ENCODE measurements around the gene BIRC2.

The BIRC2 gene

GRCh38 chr11:102316346-102316904 is 30.6 kb upstream of the BIRC2 start:
- Histone ChIP-seq H3K4me1 (ENCODE audit: insufficient read depth, low read length) (no peaks in the 10 kb centered on the region), H3K27me3 (ENCODE audit: insufficient read depth, low read length) (peaks cover 4% of the 10 kb centered on the region), H2AFZ (ENCODE audit: low read depth, low read length) (no peak overlapping the region), H3K9me3 (ENCODE audit: low read length) (no peaks in the 10 kb centered on the region), H3K36me3 (ENCODE audit: insufficient read depth, low read length) (no peaks in the 10 kb centered on the region), H3K4me3 (ENCODE audit: low read length) (no peak overlapping the region)

GRCh38 chr11:102317099-102317767 is 29.8 kb upstream of the BIRC2 start, which contains the start of gene BIRC3:
Gene BIRC3 (plus strand): TSS chr11:102317484. CDS start chr11:102324510, 7,026 bp downstream.
- Histone ChIP-seq H3K36me3 (ENCODE audit: insufficient read depth, low read length) (no peaks in the 10 kb centered on the region), H3K4me1 (ENCODE audit: insufficient read depth, low read length) (no peaks in the 10 kb centered on the region)

DNA sequence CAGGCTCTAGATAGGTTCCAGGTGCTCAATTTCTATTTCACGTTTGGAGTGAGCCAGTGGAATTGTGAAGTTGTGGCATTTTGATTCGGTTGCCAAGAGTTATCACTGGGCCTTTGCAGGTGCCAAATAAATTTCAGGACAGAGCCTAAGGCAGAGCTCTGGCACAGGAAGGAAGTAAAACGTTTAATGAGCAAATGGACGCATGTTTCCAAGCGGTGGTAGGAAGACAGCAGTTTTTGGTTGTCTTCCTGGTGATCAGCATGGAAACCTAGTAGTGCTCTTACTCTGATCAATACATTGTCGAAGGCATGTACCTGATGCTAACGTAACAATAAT is 29.3 kb upstream of the BIRC2 start:
- no peaks in the 10 kb centered on the region for H3K9me3 ChIP-seq (ENCODE audit: low read length)
- no peak overlapping the region for H2AFZ ChIP-seq (ENCODE audit: low read depth, low read length)
- peaks cover 4% of the 10 kb centered on the region for H3K27me3 ChIP-seq (ENCODE audit: insufficient read depth, low read length)
- H3K4me1 ChIP-seq (ENCODE audit: insufficient read depth, low read length): no peaks in the 10 kb centered on the region
- H3K4me3 ChIP-seq (ENCODE audit: low read length): no peak overlapping the region
- H3K36me3 ChIP-seq (ENCODE audit: insufficient read depth, low read length): no peaks in the 10 kb centered on the region

More at GRCh38 chr11:102317099-102317767, 29.8 kb upstream of the BIRC2 start, which contains the start of gene BIRC3:
- Histone ChIP-seq H3K9me3 (ENCODE audit: low read length) (no peaks in the 10 kb centered on the region), H2AFZ (ENCODE audit: low read depth, low read length) (no peak within 1 kb of the TSS), H3K4me3 (ENCODE audit: low read length) (no peak within 1 kb of the TSS), H3K27me3 (ENCODE audit: insufficient read depth, low read length) (peaks cover 4% of the 10 kb centered on the region)

DNA sequence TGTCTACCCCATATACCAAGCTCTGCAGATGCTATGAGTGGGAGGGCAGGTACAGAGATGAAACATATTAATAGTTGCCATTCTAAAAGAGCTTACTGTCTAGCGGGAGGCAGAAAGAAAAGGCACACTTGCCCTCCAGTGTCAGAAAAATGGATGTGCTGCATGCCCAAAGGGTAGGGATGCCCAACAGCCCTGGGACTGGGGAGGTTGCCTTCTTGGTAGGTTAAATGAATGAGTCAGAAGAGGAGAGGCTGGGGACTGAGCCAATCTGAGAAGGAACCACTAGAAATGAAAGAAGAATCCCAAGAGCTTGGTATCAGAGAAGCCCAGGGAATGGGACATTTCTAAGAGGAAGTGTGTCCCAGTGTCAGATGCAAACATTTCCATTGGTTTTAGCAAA is 28.5 kb upstream of the BIRC2 start:
- no peak overlapping the region for H2AFZ ChIP-seq (ENCODE audit: low read depth, low read length)
- H3K27me3 ChIP-seq (ENCODE audit: insufficient read depth, low read length): peaks cover 4% of the 10 kb centered on the region
- H3K9me3 ChIP-seq (ENCODE audit: low read length): no peaks in the 10 kb centered on the region
- no peaks in the 10 kb centered on the region for H3K36me3 ChIP-seq (ENCODE audit: insufficient read depth, low read length)
- H3K4me3 ChIP-seq (ENCODE audit: low read length): no peak overlapping the region
- no peaks in the 10 kb centered on the region for H3K4me1 ChIP-seq (ENCODE audit: insufficient read depth, low read length)

GRCh38 chr11:102319544-102319943 is 27.5 kb upstream of the BIRC2 start:
- Histone ChIP-seq H3K4me3 (ENCODE audit: low read length) (no peak overlapping the region), H3K4me1 (ENCODE audit: insufficient read depth, low read length) (no peaks in the 10 kb centered on the region), H3K36me3 (ENCODE audit: insufficient read depth, low read length) (no peaks in the 10 kb centered on the region), H3K9me3 (ENCODE audit: low read length) (no peaks in the 10 kb centered on the region), H2AFZ (ENCODE audit: low read depth, low read length) (no peak overlapping the region), H3K27me3 (ENCODE audit: insufficient read depth, low read length) (peaks cover 4% of the 10 kb centered on the region)

GRCh38 chr11:102320188-102320587 is 26.8 kb upstream of the BIRC2 start:
- Histone ChIP-seq H3K4me1 (ENCODE audit: insufficient read depth, low read length) (no peaks in the 10 kb centered on the region), H2AFZ (ENCODE audit: low read depth, low read length) (no peak overlapping the region), H3K4me3 (ENCODE audit: low read length) (no peak overlapping the region), H3K36me3 (ENCODE audit: insufficient read depth, low read length) (no peaks in the 10 kb centered on the region), H3K27me3 (ENCODE audit: insufficient read depth, low read length) (peaks cover 4% of the 10 kb centered on the region), H3K9me3 (ENCODE audit: low read length) (no peaks in the 10 kb centered on the region)

- Histone ChIP-seq H3K4me3 (ENCODE audit: low read length) (no peak overlapping the region), H2AFZ (ENCODE audit: low read depth, low read length) (no peak overlapping the region)
Observed at GRCh38 chr11:102320679-102321078, 26.3 kb upstream of the BIRC2 start.

GRCh38 chr11:102322560-102322959 is 24.5 kb upstream of the BIRC2 start:
- Histone ChIP-seq H3K4me1 (ENCODE audit: insufficient read depth, low read length) (no peaks in the 10 kb centered on the region), H3K4me3 (ENCODE audit: low read length) (no peak overlapping the region), H3K36me3 (ENCODE audit: insufficient read depth, low read length) (no peaks in the 10 kb centered on the region), H3K27me3 (ENCODE audit: insufficient read depth, low read length) (no peaks in the 10 kb centered on the region), H2AFZ (ENCODE audit: low read depth, low read length) (no peak overlapping the region), H3K9me3 (ENCODE audit: low read length) (no peaks in the 10 kb centered on the region)

More at GRCh38 chr11:102320679-102321078, 26.3 kb upstream of the BIRC2 start:
- peaks cover 4% of the 10 kb centered on the region for H3K27me3 ChIP-seq (ENCODE audit: insufficient read depth, low read length)
- no peaks in the 10 kb centered on the region for H3K9me3 ChIP-seq (ENCODE audit: low read length)
- H3K4me1 ChIP-seq (ENCODE audit: insufficient read depth, low read length): no peaks in the 10 kb centered on the region
- H3K36me3 ChIP-seq (ENCODE audit: insufficient read depth, low read length): no peaks in the 10 kb centered on the region

DNA sequence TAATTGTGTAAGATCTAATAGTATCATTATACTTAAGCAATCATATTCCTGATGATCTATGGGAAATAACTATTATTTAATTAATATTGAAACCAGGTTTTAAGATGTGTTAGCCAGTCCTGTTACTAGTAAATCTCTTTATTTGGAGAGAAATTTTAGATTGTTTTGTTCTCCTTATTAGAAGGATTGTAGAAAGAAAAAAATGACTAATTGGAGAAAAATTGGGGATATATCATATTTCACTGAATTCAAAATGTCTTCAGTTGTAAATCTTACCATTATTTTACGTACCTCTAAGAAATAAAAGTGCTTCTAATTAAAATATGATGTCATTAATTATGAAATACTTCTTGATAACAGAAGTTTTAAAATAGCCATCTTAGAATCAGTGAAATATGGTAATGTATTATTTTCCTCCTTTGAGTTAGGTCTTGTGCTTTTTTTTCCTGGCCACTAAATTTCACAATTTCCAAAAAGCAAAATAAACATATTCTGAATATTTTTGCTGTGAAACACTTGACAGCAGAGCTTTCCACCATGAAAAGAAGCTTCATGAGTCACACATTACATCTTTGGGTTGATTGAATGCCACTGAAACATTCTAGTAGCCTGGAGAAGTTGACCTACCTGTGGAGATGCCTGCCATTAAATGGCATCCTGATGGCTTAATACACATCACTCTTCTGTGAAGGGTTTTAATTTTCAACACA is 23.3 kb upstream of the BIRC2 start:
- no peaks in the 10 kb centered on the region for H3K4me1 ChIP-seq (ENCODE audit: insufficient read depth, low read length)
- no peaks in the 10 kb centered on the region for H3K36me3 ChIP-seq (ENCODE audit: insufficient read depth, low read length)
- no peak overlapping the region for H2AFZ ChIP-seq (ENCODE audit: low read depth, low read length)
- no peaks in the 10 kb centered on the region for H3K27me3 ChIP-seq (ENCODE audit: insufficient read depth, low read length)
- no peak overlapping the region for H3K4me3 ChIP-seq (ENCODE audit: low read length)
- no peaks in the 10 kb centered on the region for H3K9me3 ChIP-seq (ENCODE audit: low read length)

GRCh38 chr11:102325088-102325487 is 21.9 kb upstream of the BIRC2 start:
- Histone ChIP-seq H3K4me1 (ENCODE audit: insufficient read depth, low read length) (no peaks in the 10 kb centered on the region), H3K4me3 (ENCODE audit: low read length) (no peak overlapping the region), H3K36me3 (ENCODE audit: insufficient read depth, low read length) (no peaks in the 10 kb centered on the region), H2AFZ (ENCODE audit: low read depth, low read length) (no peak overlapping the region), H3K27me3 (ENCODE audit: insufficient read depth, low read length) (no peaks in the 10 kb centered on the region), H3K9me3 (ENCODE audit: low read length) (no peaks in the 10 kb centered on the region)

DNA sequence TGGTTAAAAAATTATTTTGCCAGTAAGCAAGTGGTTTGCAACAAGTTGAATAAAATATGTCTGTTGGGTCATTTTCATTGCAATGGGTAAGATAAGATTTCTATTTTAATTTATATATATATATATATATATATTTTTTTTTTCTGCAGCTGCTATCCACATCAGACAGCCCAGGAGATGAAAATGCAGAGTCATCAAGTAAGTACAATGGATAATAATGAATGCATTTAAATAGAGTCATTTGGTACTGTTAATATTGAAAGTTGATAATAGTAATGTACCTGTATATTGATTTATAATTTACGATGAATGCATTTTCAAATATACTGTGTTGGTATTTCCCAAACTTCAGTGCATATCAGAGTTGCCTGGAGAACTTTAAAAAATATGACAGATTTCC is 18.3 kb upstream of the BIRC2 start:
- Histone ChIP-seq H3K36me3 (ENCODE audit: insufficient read depth, low read length) (no peaks in the 10 kb centered on the region), H3K4me3 (ENCODE audit: low read length) (no peak overlapping the region), H3K4me1 (ENCODE audit: insufficient read depth, low read length) (no peaks in the 10 kb centered on the region), H2AFZ (ENCODE audit: low read depth, low read length) (no peak overlapping the region), H3K27me3 (ENCODE audit: insufficient read depth, low read length) (no peaks in the 10 kb centered on the region), H3K9me3 (ENCODE audit: low read length) (no peaks in the 10 kb centered on the region)

DNA sequence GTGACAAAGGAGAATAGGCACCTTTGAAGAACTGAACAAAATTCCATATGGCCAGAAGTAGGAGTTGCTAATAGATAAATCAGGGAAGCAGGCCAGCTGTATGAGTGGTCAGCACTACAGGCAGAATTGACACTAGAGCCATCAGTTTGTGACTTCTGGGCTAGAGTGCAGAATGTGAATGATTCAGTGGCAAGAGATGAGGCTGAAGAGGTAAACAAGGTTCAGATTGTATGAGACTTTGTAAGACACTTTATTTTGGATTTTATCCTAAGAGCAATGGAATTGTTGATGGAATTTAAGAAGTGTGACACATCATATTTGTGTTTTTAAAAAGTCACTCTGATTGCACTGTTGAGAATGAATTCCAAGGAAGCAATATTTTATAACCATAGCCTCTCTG is 16.8 kb upstream of the BIRC2 start:
- Histone ChIP-seq H3K27me3 (ENCODE audit: insufficient read depth, low read length) (no peaks in the 10 kb centered on the region), H3K9me3 (ENCODE audit: low read length) (no peaks in the 10 kb centered on the region), H2AFZ (ENCODE audit: low read depth, low read length) (no peak overlapping the region), H3K36me3 (ENCODE audit: insufficient read depth, low read length) (no peaks in the 10 kb centered on the region), H3K4me3 (ENCODE audit: low read length) (no peak overlapping the region), H3K4me1 (ENCODE audit: insufficient read depth, low read length) (no peaks in the 10 kb centered on the region)

GRCh38 chr11:102331341-102331740 is 15.7 kb upstream of the BIRC2 start:
- no peaks in the 10 kb centered on the region for H3K4me1 ChIP-seq (ENCODE audit: insufficient read depth, low read length)
- no peaks in the 10 kb centered on the region for H3K27me3 ChIP-seq (ENCODE audit: insufficient read depth, low read length)
- H2AFZ ChIP-seq (ENCODE audit: low read depth, low read length): no peak overlapping the region
- H3K4me3 ChIP-seq (ENCODE audit: low read length): no peak overlapping the region
- no peaks in the 10 kb centered on the region for H3K36me3 ChIP-seq (ENCODE audit: insufficient read depth, low read length)
- no peaks in the 10 kb centered on the region for H3K9me3 ChIP-seq (ENCODE audit: low read length)

Data from neuron (in vitro differentiated cells).